ENCODE measurements around the gene NT5DC2.

Gene NT5DC2

GRCh38 chr3:52488746-52489145, 44.9 kb downstream of the NT5DC2 start:
- TF ChIP-seq MAX (IDR thresholded peaks at IDR 0.05; ENCODE audit: low read depth, low read length) = no peak
- TF ChIP-seq CTCF (IDR thresholded peaks at IDR 0.05; ENCODE audit: low read depth, low read length) = no peak
- no peak for TF ChIP-seq MYC (IDR thresholded peaks at IDR 0.05; ENCODE audit: low read depth, low read length)
- no peak for TF ChIP-seq POLR2A (IDR thresholded peaks at IDR 0.05; ENCODE audit: extremely low read depth, insufficient read length)
- no peak overlapping the region for H3K4me3 ChIP-seq (ENCODE audit: low read depth, low read length)
- DNase-seq (ENCODE audit: low read depth) = no peak

GRCh38 chr3:52487788-52488691, 45.6 kb downstream of the NT5DC2 start:
- H3K4me3 ChIP-seq (ENCODE audit: low read depth, low read length) = no peak overlapping the region
- no peak for DNase-seq (ENCODE audit: low read depth)
- TF ChIP-seq POLR2A (IDR thresholded peaks at IDR 0.05; ENCODE audit: extremely low read depth, insufficient read length) (no peak), MYC (IDR thresholded peaks at IDR 0.05; ENCODE audit: low read depth, low read length) (no peak), CTCF (IDR thresholded peaks at IDR 0.05; ENCODE audit: low read depth, low read length) (no peak), MAX (IDR thresholded peaks at IDR 0.05; ENCODE audit: low read depth, low read length) (no peak)

- no peak overlapping the region for H3K4me3 ChIP-seq (ENCODE audit: low read depth, low read length)
- TF ChIP-seq POLR2A (IDR thresholded peaks at IDR 0.05; ENCODE audit: extremely low read depth, insufficient read length) (no peak), MYC (IDR thresholded peaks at IDR 0.05; ENCODE audit: low read depth, low read length) (no peak), MAX (IDR thresholded peaks at IDR 0.05; ENCODE audit: low read depth, low read length) (no peak), CTCF (IDR thresholded peaks at IDR 0.05; ENCODE audit: low read depth, low read length) (no peak)
- no peak for DNase-seq (ENCODE audit: low read depth)
Measured at GRCh38 chr3:52487050-52487787, 46.4 kb downstream of the NT5DC2 start.

GRCh38 chr3:52484680-52485461, 48.8 kb downstream of the NT5DC2 start:
- DNase-seq (ENCODE audit: low read depth) = no peak
- TF ChIP-seq CTCF (IDR thresholded peaks at IDR 0.05; ENCODE audit: low read depth, low read length) = no peak
- TF ChIP-seq MYC (IDR thresholded peaks at IDR 0.05; ENCODE audit: low read depth, low read length) = no peak
- TF ChIP-seq POLR2A (IDR thresholded peaks at IDR 0.05; ENCODE audit: extremely low read depth, insufficient read length) = no peak
- TF ChIP-seq MAX (IDR thresholded peaks at IDR 0.05; ENCODE audit: low read depth, low read length) = no peak
- no peak overlapping the region for H3K4me3 ChIP-seq (ENCODE audit: low read depth, low read length)

GRCh38 chr3:52483577-52484381, 49.9 kb downstream of the NT5DC2 start:
- no peak for DNase-seq (ENCODE audit: low read depth)

More at GRCh38 chr3:52483577-52484381, 49.9 kb downstream of the NT5DC2 start:
- no peak overlapping the region for H3K4me3 ChIP-seq (ENCODE audit: low read depth, low read length)
- TF ChIP-seq MYC (IDR thresholded peaks at IDR 0.05; ENCODE audit: low read depth, low read length) (no peak), CTCF (IDR thresholded peaks at IDR 0.05; ENCODE audit: low read depth, low read length) (no peak), POLR2A (IDR thresholded peaks at IDR 0.05; ENCODE audit: extremely low read depth, insufficient read length) (no peak), MAX (IDR thresholded peaks at IDR 0.05; ENCODE audit: low read depth, low read length) (no peak)
